Endothelial cell of umbilical vein (primary cell): ENCODE measurements around the gene RAB3GAP2. TPM values are rescaled to one million over a fixed set of nuclear protein-coding genes. Genes with fewer than 3 reads are reported as not detected.

Experiments used
- BruUV-seq: library from RNA; stranded (reverse); fragments of 400-500 nt; replicated peaks from 2 replicates; lab custom pipeline; 2021; lab: Mats Ljungman, UMichigan
- CTCF ChIA-PET: fragments of 300-600, 350-600 bp; sonication (Branson Sonifier 250); formaldehyde crosslinking; loops from one replicate; lab custom pipeline; 2021; ENCODE audit warnings: antibody characterized with exemption, inconsistent platforms; lab: Charles Lee
- POLR2A ChIA-PET: fragments of 300-600, 350-600 bp; sonication (Branson Sonifier 250); formaldehyde crosslinking; loops from one replicate; lab custom pipeline; 2021; ENCODE audit warnings: antibody characterized with exemption, inconsistent platforms; lab: Charles Lee
- DNase-seq: peaks from one replicate; pipeline ENCODE4 v3.0.0-alpha.2; 2011; ENCODE audit warnings: low read depth, low spot score
- FAIRE-seq: peaks from 2 replicates; lab custom pipeline; 2011; peaks lifted over from hg19 to GRCh38; lab: Jason Lieb, UNC
- H2AFZ ChIP-seq: 2 replicates; pipeline ENCODE4 v1.6.0; 2012; ENCODE audit warnings: low read depth, low read length, control low read depth, inconsistent platforms
- H3K27ac ChIP-seq: 2 replicates; pipeline ENCODE4 v1.5.1; 2011; ENCODE audit warnings: low read depth, mild to moderate bottlenecking, control low read depth, low read length, moderate library complexity; ENCODE audit not compliant: insufficient read depth
- H3K27me3 ChIP-seq, 2 experiments: 2 replicates each; pipeline versions ENCODE4 v1.6.0 to v1.6.1; 2011; ENCODE audit warnings: low read length in 2 of 2, mixed read lengths in 1 of 2; ENCODE audit not compliant: control insufficient read depth in 2 of 2, insufficient read depth in 2 of 2
- H3K36me3 ChIP-seq, 2 experiments: 2 replicates in 1 of 2; 3 replicates in 1 of 2; pipeline ENCODE4 v1.5.1; 2011; ENCODE audit warnings: low read length in 2 of 2, mild to moderate bottlenecking in 1 of 2, moderate library complexity in 1 of 2; ENCODE audit not compliant: control insufficient read depth in 2 of 2, insufficient read depth in 2 of 2; ENCODE audit errors: extremely low read depth in 1 of 2
- H3K4me1 ChIP-seq: 3 replicates; pipeline ENCODE4 v1.5.1; 2011; ENCODE audit warnings: mild to moderate bottlenecking, low read length; ENCODE audit not compliant: control insufficient read depth, insufficient read depth; ENCODE audit errors: extremely low read depth
- H3K4me2 ChIP-seq: 2 replicates; pipeline ENCODE4 v1.6.1; 2011; ENCODE audit warnings: low read length, control low read depth, mixed read lengths; ENCODE audit not compliant: insufficient read depth
- H3K4me3 ChIP-seq, 3 experiments: fragments of 200-600 bp in 1 of 3; sonication (generic), shearing (Covaris generic) in 1 of 3; replicated peaks in 1 of 3; 2 replicates each; pipeline ENCODE4 v1.5.1; 2011 to 2016; ENCODE audit warnings: control low read depth in 3 of 3, low read length in 3 of 3, mild to moderate bottlenecking in 2 of 3, inconsistent platforms in 1 of 3, low read depth in 1 of 3, moderate library complexity in 1 of 3; ENCODE audit not compliant: insufficient read depth in 1 of 3
- H3K79me2 ChIP-seq: 2 replicates; pipeline ENCODE4 v1.6.0; 2012; ENCODE audit warnings: low read length, inconsistent platforms; ENCODE audit not compliant: control insufficient read depth, insufficient read depth
- H3K9ac ChIP-seq: replicated peaks from 2 replicates; pipeline ENCODE3; 2011; ENCODE audit warnings: low read length, control low read depth; ENCODE audit not compliant: insufficient read depth; ENCODE audit errors: extremely low read depth
- H3K9me1 ChIP-seq: replicated peaks from 3 replicates; pipeline ENCODE4 v1.6.0; 2011; ENCODE audit warnings: mild to moderate bottlenecking, low read length; ENCODE audit not compliant: control insufficient read depth, insufficient read depth; ENCODE audit errors: extremely low read depth
- H3K9me3 ChIP-seq: replicated peaks from 2 replicates; pipeline ENCODE4 v1.5.1; 2012; ENCODE audit warnings: low read length, inconsistent platforms; ENCODE audit not compliant: control insufficient read depth, insufficient read depth
- H4K20me1 ChIP-seq: replicated peaks from 2 replicates; pipeline ENCODE3; 2011; ENCODE audit warnings: mild to moderate bottlenecking, low read length; ENCODE audit not compliant: control insufficient read depth, insufficient read depth; ENCODE audit errors: extremely low read depth
- CTCF ChIP-seq, 2 donors: IDR thresholded peaks; 1 replicate in 1 of 2; 2 replicates in 1 of 2; pipeline ENCODE4 v1.5.1; 2011; ENCODE audit warnings: low read length in 2 of 2, mild to moderate bottlenecking in 2 of 2, moderate library complexity in 2 of 2, control low read depth in 1 of 2, inconsistent platforms in 1 of 2, low read depth in 1 of 2; ENCODE audit not compliant: insufficient read depth in 1 of 2; ENCODE audit errors: extremely low read depth in 1 of 2
- EZH2 ChIP-seq: IDR thresholded peaks from 2 replicates; pipeline ENCODE4 v1.6.1; 2012; ENCODE audit warnings: borderline replicate concordance, low read depth, mild to moderate bottlenecking, moderate library complexity, low read length, inconsistent platforms; ENCODE audit not compliant: severe bottlenecking
- FOS ChIP-seq: IDR thresholded peaks from 2 replicates; pipeline ENCODE4 v1.6.1; 2011; ENCODE audit warnings: mild to moderate bottlenecking, low read length, moderate library complexity, borderline replicate concordance; ENCODE audit not compliant: insufficient read depth
- GATA2 ChIP-seq: IDR thresholded peaks from 2 replicates; pipeline ENCODE4 v1.7.0; 2011; ENCODE audit warnings: low read depth, mild to moderate bottlenecking, moderate library complexity, mixed read lengths, low read length; ENCODE audit not compliant: insufficient read length, insufficient read depth
- JUN ChIP-seq: IDR thresholded peaks from 2 replicates; pipeline ENCODE4 v1.6.1; 2011; ENCODE audit warnings: borderline replicate concordance, low read depth; ENCODE audit not compliant: insufficient read length, insufficient read depth
- MAX ChIP-seq: IDR thresholded peaks from 2 replicates; pipeline ENCODE4 v1.6.1; 2011; ENCODE audit not compliant: insufficient read depth, insufficient read length
- MYC ChIP-seq: IDR thresholded peaks from one replicate; pipeline ENCODE4 v1.6.1; 2011; ENCODE audit warnings: mild to moderate bottlenecking, low read depth, low read length
- POLR2A ChIP-seq: IDR thresholded peaks from 2 replicates; pipeline ENCODE4 v1.6.1; 2012; ENCODE audit warnings: low read depth, mild to moderate bottlenecking, control low read depth, low read length
- POLR2AphosphoS5 ChIP-seq: IDR thresholded peaks from 2 replicates; pipeline ENCODE4 v1.6.1; 2012; ENCODE audit warnings: low read depth, mild to moderate bottlenecking, control low read depth, low read length, moderate library complexity; ENCODE audit not compliant: insufficient read depth
- dilution Hi-C: fragments of 300-500 bp; cut with MboI; formaldehyde crosslinking; loops from one replicate; pipeline ENCODE4 v1.15.0; 2019; ENCODE audit warnings: low sequenced_read_pairs; ENCODE audit not compliant: extremely low pct_ligation_motif_present
- intact Hi-C: fragments of 100-400 bp; cut with micrococcal nuclease; formaldehyde crosslinking; loops from one replicate; pipeline ENCODE4 v1.10.0; 2022
- polyA plus RNA-seq, 4 experiments: library from polyadenylated mRNA; depleted of rRNA in 3 of 4; stranded (reverse) in 3 of 4; unstranded in 1 of 4; fragments of >200 nt; gene quantifications; 2 replicates each; pipeline versions ENCODE4 v1.2.1 to v1.2.3, GENCODE V29; 2011 to 2012; ENCODE audit warnings: missing spikeins in 1 of 4
- total RNA-seq: library from RNA; stranded (reverse); gene quantifications from 2 replicates; pipeline ENCODE4 v1.2.3, GENCODE V29; 2021

Gene RAB3GAP2
- total and polyA plus RNA-seq, 2 donors (not counting 3 experiments of a cell fraction or from before 2014, with no cell fraction given): 11.1 to 37.4 TPM

- Histone ChIP-seq H3K27me3 (no peaks in the 10 kb centered on the region), H2AFZ (no peak overlapping the region), H3K9me3 (no peaks in the 10 kb centered on the region), H3K9ac (no peak overlapping the region), H3K4me3 (no peak overlapping the region), H3K36me3 (no peaks in the 10 kb centered on the region), H3K4me1 (no peaks in the 10 kb centered on the region), H3K4me2 (no peak overlapping the region), H3K79me2 (no peaks in the 10 kb centered on the region), H3K27ac (no peak overlapping the region), H4K20me1 (no peaks in the 10 kb centered on the region), H3K9me1 (no peaks in the 10 kb centered on the region)
- FAIRE-seq (no peak), DNase-seq (no peak)
- TF ChIP-seq GATA2: no peak
- TF ChIP-seq EZH2: no peak
- no peak for TF ChIP-seq CTCF (IDR thresholded peaks at IDR 0.05; ENCODE audit: extremely low read depth in 1 of 2, insufficient read depth in 1 of 2, low read depth in 1 of 2, low read length in 2 of 2)
- no peak for TF ChIP-seq JUN
- no peak for TF ChIP-seq POLR2AphosphoS5
- no peak for TF ChIP-seq POLR2A
- no peak for TF ChIP-seq MYC
- TF ChIP-seq FOS: no peak
- no peak for TF ChIP-seq MAX
- intact Hi-C loops: no loop called here
- CTCF ChIA-PET: interaction anchor here (2.1 kb wide), 1 partner anchor 25 kb away, joined by 7 read pairs; no protein-coding TSS in a partner anchor
- dilution Hi-C loops: no loop called here
- POLR2A ChIA-PET: no interaction called here
- BruUV-seq: no TSS peak
These were observed 49.5 kb upstream of the RAB3GAP2 start for GRCh38 chr1:220321758-220322157.
